ENCODE measurements around the gene LY6G6C. TPM values are rescaled to one million over a fixed set of nuclear protein-coding genes. Genes with fewer than 3 reads are reported as not detected.

The LY6G6C gene
- total RNA-seq, 4 donors from 2014 or later: not detected

- Histone ChIP-seq H3K4me3 (no peak overlapping the region), H3K27ac (replicated peaks in 1 of 4) (no peak overlapping the region), H3K36me3 (peaks cover 54 to 100% (median 91%) of the 10 kb centered on the region in 4 donors), H3K27me3 (no peaks in the 10 kb centered on the region), H3K9me3 (no peaks in the 10 kb centered on the region), H3K4me1 (peaks cover 0 to 10% (median under 1%) of the 10 kb centered on the region in 4 donors)
- intact Hi-C loops (cut with DNase I): no loop called here
- TF ChIP-seq POLR2A (IDR thresholded peaks at IDR 0.05; ENCODE audit: low read depth): no peak
- no peak for TF ChIP-seq CTCF (IDR thresholded peaks at IDR 0.05)
- no peak for TF ChIP-seq POLR2AphosphoS5 (IDR thresholded peaks at IDR 0.05)
- TF ChIP-seq EP300 (IDR thresholded peaks at IDR 0.05): no peak
- WGBS: 81% methylated on average over 6 of the region's 6 CpGs
- no peak for DNase-seq (ENCODE audit: extremely low spot score)
These were observed 28.0 kb downstream of the LY6G6C start for GRCh38 chr6:31693535-31693934.

GRCh38 chr6:31692886-31693285, 28.7 kb downstream of the LY6G6C start:
- Histone ChIP-seq H3K27ac (replicated peaks in 1 of 4) (no peak overlapping the region), H3K36me3 (peaks cover 61 to 100% (median 95%) of the 10 kb centered on the region in 4 donors), H3K4me3 (no peak overlapping the region), H3K9me3 (no peaks in the 10 kb centered on the region), H3K4me1 (peaks cover 0 to 8% (median 0%) of the 10 kb centered on the region in 4 donors), H3K27me3 (no peaks in the 10 kb centered on the region)
- no peak for DNase-seq (ENCODE audit: extremely low spot score)
- intact Hi-C loops (cut with DNase I): no loop called here
- 83% methylated on average over 9 of the region's 9 CpGs for WGBS
- no peak for TF ChIP-seq POLR2AphosphoS5 (IDR thresholded peaks at IDR 0.05)
- TF ChIP-seq CTCF (IDR thresholded peaks at IDR 0.05): no peak
- no peak for TF ChIP-seq POLR2A (IDR thresholded peaks at IDR 0.05; ENCODE audit: low read depth)
- TF ChIP-seq EP300 (IDR thresholded peaks at IDR 0.05): no peak

DNA sequence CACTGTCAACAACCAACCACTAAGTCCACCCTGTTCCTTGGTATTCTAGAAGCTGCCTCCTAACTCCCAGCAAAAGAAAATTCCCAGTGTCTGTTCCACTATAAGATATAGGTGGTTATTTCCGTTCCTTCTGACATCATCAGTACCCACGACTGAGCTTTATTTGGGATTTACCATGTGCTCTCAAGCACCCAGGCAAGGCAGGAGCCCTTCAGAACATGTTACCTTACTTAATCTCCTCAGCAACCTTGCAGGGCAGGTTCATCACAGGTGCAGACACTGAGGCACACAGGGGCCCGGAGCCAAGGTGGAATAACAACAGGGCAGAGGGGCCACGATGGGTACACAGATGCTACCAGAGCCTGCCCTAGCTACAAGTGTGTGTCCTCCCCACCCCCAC, 29.2 kb downstream of the LY6G6C start:
- H3K27ac ChIP-seq (replicated peaks in 1 of 4): no peak overlapping the region
- no peaks in the 10 kb centered on the region for H3K9me3 ChIP-seq
- intact Hi-C loops (cut with DNase I): no loop called here
- no peak for TF ChIP-seq EP300 (IDR thresholded peaks at IDR 0.05)
- no peak for TF ChIP-seq POLR2AphosphoS5 (IDR thresholded peaks at IDR 0.05)
- H3K4me3 ChIP-seq: no peak overlapping the region
- peaks cover 0 to 4% (median 0%) of the 10 kb centered on the region in 4 donors for H3K4me1 ChIP-seq
- no peaks in the 10 kb centered on the region for H3K27me3 ChIP-seq
- peaks cover 66 to 100% (median 97%) of the 10 kb centered on the region in 4 donors for H3K36me3 ChIP-seq
- 83% methylated on average over 4 of the region's 4 CpGs for WGBS
- no peak for DNase-seq (ENCODE audit: extremely low spot score)

- WGBS: 89% methylated on average over 11 of the region's 12 CpGs
- TF ChIP-seq CTCF (IDR thresholded peaks at IDR 0.05): no peak
- no peak for TF ChIP-seq POLR2AphosphoS5 (IDR thresholded peaks at IDR 0.05)
- TF ChIP-seq POLR2A (IDR thresholded peaks at IDR 0.05; ENCODE audit: low read depth): no peak
- TF ChIP-seq EP300 (IDR thresholded peaks at IDR 0.05): no peak
- intact Hi-C loops (cut with DNase I): no loop called here
These were observed 29.9 kb downstream of the LY6G6C start for GRCh38 chr6:31691564-31692108.

DNA sequence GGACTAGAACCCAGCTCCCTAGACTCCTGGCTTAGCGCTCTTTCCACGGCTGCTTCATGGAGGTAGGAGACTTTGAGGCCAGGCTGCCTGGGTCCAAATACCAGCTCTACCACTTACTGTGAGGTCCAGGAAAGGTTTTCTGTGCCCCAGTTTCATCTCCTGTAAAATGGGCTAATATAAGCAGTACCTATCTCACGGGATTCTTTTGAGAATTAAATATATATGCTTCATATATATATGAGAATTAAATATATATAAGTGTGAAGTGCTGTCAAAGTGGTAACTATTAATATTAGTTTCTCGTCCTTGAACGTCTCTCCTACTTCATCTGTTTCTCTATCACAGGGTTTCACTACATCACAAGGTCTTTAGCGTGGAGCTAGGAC, 30.5 kb downstream of the LY6G6C start:
- TF ChIP-seq EP300 (IDR thresholded peaks at IDR 0.05) (no peak), POLR2A (IDR thresholded peaks at IDR 0.05; ENCODE audit: low read depth) (no peak), POLR2AphosphoS5 (IDR thresholded peaks at IDR 0.05) (no peak), CTCF (IDR thresholded peaks at IDR 0.05) (no peak)
- Histone ChIP-seq H3K27me3 (no peaks in the 10 kb centered on the region), H3K4me3 (no peak overlapping the region), H3K36me3 (peaks cover 68 to 100% (median 99%) of the 10 kb centered on the region in 4 donors), H3K9me3 (no peaks in the 10 kb centered on the region), H3K4me1 (no peaks in the 10 kb centered on the region), H3K27ac (replicated peaks in 1 of 4) (no peak overlapping the region)
- WGBS: 80% methylated on average over 6 of the region's 6 CpGs
- no peak for DNase-seq (ENCODE audit: extremely low spot score)
- intact Hi-C loops (cut with DNase I): no loop called here

More at GRCh38 chr6:31691564-31692108, 29.9 kb downstream of the LY6G6C start:
- Histone ChIP-seq H3K27me3 (no peaks in the 10 kb centered on the region), H3K27ac (replicated peaks in 1 of 4) (no peak overlapping the region), H3K36me3 (peaks cover 68 to 100% (median 99%) of the 10 kb centered on the region in 4 donors), H3K9me3 (no peaks in the 10 kb centered on the region), H3K4me1 (no peaks in the 10 kb centered on the region), H3K4me3 (no peak overlapping the region)
- DNase-seq (ENCODE audit: extremely low spot score): no peak
